Inflammatory macrophage treated with lipopolysaccharide for 4 hours (primary cell): ENCODE measurements around the gene CPSF4.

Source experiments
- DNase-seq: peaks from one replicate; pipeline ENCODE4 v3.0.0-alpha.2; 2020

The CPSF4 gene

GRCh38 chr7:99449326-99449725, 10.6 kb downstream of the CPSF4 start:
- no peak for DNase-seq

GRCh38 chr7:99451936-99452335, 13.2 kb downstream of the CPSF4 start:
- no peak for DNase-seq

DNA sequence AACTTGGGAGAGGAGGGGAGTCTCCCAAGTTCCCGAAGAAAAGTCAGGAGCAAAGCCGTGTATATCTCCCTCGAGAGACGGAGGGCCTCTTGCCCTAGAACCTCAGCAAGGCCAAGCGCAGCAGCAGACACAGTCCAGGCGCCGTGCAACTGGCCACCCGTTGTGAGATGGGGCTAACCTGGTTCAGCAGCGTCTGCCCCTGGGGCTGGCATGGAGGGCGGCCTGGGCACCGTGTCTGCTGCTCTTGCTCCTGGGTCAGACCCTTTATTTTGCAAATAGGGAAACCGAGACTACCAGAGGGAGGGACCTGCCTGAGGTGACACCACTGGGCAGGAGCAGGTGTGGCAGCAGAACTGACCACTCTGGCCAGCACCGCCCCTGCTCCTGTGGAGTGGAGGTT, 13.8 kb downstream of the CPSF4 start:
- DNase-seq = no peak

DNA sequence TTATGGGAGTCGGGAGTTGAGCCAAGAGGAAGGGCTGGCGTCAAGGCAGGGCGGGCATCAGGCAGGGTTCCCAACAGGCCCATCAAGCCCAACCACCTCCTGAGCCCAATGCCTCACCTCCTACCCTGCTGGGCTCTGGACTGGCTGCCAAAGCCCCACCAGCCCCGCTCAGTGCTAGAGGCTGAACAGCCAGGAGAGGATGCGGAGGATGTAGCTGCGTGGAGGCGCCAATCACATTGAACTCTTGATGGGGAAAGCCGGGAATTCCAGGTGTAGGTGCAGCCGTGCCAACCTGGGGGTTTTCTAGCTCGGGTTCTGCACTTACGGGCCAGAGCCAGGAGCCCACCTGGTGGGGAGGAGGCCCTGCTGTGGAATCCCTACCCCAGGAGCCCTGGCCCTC, 14.4 kb downstream of the CPSF4 start:
- DNase-seq = no peak

GRCh38 chr7:99455874-99456273, 17.1 kb downstream of the CPSF4 start:
- DNase-seq = no peak

DNA sequence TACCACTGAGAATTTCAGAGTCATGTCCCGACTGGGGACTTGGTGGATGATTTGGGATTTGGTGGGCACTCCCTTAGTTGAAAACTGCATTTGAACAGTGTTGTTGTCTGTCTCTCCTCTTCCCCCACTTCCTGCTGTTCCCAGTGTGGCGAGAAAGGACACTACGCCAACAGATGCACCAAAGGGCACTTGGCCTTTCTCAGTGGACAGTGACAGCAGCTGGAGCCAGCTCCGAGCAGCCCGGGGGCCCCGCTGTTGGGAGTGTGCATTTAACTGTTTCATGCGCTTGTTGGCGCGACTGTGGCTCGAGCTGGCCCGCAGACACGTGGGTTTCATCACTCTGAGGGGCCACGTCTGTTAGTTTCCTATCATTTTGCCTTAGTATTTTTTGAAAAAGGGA, 17.5 kb downstream of the CPSF4 start:
- no peak for DNase-seq

DNA sequence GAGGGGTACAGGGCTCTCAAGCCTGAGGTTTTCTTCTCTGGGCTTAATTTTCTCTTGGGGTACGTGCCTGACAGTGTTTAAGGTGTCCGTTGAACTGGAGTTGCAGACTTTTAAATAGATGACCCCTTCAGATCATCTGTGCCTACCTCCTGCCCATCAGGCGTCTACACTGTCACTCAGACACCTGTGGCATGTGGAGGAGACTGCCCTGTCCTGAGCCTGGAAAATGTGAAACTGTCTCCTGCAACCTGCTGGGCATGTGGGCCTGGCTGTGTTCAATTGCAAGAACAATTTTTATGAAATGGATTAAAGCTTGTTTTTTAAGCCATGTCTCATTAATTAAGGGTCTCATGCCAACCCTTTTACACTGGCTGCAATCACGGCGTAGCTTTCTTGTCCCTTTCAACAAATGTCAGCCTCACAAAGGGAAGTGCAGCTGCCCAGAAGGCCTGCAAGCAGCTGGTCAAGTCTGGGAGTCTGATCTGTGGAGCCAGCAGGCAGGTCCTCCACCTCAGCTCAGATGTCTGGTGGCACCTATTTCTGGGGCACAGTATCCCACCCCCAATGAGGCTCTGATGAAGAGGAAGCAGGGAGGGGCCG, 18.4 kb downstream of the CPSF4 start:
- DNase-seq = no peak

DNA sequence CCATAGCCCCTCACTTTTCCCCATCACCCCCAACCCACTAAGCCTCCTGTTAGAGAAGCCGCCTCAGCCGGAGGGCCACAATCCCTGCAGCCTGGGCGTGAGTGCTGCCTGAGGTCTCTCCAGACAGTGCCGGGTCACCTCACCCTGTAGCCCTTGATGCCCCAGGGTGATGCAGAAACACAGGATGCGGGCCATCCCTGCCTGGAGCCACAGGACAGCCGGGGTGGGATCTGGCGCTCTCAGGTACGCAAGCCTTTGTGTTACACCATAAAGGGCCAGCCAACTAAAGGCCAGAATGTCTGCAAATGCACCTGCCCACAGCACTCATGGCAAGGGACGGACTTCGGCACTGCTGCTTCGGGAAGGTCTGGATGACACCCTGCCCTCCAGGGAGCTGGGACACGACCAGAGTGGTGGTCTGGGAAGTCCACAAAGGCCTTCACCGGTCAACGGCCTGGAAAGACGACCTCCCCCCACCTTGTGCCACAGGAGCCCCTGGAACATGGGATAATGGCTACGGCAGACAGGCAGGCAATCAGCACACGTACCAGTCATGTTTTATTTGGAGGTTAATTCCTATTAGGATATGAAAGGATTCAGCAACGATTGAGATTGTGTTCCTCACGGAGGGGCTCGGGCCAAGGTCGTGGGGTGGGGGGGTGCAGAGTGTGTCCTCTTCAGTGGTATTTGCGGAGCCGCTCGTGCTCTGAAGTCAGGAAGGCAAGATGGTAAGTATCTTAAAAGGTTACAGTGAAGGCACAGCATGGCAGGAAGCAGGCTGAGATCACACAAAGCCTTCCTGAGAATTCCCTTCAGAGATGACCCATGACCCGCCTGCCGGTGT, 19.1 kb downstream of the CPSF4 start:
- no peak for DNase-seq

GRCh38 chr7:99459087-99459486, 20.3 kb downstream of the CPSF4 start:
- peak; percentile 13 for DNase-seq

DNA sequence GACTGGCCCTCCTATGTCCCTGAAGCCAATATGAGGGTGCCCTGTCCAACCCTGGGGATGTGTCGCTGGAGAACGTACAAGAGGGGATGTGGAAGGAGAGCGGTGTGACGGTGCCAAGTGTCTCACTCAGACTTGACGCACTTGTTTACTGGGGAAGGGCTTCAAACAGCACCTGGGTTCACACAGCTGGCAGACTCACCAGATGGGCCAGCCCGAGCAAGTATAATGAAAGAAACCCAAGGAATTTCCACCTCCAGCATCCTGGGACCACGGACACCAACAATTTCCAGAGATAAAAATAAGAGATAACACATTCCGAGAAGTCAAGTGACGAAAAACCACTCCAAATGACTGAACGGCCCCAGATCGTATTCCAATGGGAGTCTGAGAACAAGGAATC, 21.9 kb downstream of the CPSF4 start:
- DNase-seq = no peak

DNA sequence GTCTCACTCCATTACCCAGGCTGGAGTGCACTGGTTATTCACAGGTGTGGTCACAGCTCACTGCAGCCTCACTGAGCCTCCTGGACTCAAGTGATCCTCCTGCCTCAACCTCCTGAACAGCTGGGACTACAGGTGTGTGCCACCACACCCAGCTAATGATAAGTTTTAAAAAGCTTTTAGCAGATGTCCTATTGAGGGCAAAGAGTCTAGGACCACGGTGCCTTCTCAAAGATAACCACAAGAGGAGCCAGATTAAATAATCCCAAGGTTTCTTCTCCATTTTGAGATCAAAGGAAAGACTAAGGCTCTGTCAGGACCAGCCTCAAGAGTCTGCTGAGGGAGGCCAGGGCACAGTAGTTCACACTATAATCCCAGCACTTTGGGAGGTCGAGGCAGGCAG, 22.5 kb downstream of the CPSF4 start:
- no peak for DNase-seq

- no peak for DNase-seq
These were observed 26.7 kb downstream of the CPSF4 start for GRCh38 chr7:99465421-99465768.

DNA sequence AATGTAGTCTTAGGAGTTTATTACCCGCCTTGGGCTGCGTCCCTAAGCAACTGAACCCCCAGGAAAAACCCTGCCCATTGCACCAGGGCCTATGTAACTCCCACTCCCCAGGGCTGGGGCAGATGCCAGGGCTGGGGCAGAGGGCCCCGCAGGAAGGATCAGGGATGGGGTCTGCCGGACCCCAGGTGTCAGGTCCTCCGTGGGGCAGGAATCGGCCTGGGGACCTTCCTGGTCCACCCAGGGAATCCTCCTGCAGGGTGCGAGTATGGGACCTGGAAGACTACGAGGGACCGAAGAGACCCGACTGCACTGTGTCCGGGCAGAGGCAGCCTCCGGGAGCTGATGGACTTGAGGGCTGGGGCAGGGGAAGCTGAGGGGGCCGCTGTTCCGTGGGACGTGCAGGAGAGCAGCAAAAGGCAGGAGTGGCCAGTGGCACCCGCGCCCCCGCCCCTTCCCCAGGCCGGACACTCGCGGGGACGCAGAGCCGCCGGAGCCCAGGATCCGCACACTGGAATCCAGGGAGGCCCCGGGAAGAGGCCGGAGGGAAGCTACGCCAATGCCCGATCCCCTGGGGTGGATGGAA, 29.7 kb downstream of the CPSF4 start:
- DNase-seq = no peak

DNA sequence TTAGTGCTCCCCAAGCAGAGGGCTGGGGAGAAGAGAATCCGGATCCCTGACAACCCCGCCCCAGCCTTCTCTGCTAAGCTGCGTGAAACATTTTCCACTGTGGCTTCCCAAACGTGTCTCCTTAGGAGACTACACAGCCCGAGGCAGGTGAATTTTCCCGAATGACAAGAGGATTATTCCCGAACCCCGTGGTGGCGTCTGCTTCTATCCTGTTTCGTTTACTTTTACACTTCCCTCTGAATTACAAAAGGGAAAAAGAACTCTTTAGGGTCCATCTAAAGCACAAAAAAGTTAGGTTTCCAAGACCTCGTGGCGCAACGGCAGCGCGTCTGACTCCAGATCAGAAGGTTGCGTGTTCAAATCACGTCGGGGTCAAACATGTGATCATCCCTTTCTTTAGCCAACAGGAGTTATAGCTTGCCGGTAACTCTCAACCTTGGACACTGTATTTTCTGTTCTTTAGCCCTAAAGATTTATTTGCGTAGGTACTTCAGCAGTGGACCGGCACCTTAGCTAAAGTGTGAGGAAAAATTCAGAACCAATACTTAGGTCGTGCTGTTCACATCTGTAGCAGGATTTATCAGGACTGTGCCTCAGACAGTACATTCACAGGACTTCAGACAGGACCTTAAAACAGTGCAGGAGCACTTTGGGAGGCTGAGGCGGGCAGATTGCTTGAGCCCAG, 30.8 kb downstream of the CPSF4 start:
- DNase-seq = no peak

DNA sequence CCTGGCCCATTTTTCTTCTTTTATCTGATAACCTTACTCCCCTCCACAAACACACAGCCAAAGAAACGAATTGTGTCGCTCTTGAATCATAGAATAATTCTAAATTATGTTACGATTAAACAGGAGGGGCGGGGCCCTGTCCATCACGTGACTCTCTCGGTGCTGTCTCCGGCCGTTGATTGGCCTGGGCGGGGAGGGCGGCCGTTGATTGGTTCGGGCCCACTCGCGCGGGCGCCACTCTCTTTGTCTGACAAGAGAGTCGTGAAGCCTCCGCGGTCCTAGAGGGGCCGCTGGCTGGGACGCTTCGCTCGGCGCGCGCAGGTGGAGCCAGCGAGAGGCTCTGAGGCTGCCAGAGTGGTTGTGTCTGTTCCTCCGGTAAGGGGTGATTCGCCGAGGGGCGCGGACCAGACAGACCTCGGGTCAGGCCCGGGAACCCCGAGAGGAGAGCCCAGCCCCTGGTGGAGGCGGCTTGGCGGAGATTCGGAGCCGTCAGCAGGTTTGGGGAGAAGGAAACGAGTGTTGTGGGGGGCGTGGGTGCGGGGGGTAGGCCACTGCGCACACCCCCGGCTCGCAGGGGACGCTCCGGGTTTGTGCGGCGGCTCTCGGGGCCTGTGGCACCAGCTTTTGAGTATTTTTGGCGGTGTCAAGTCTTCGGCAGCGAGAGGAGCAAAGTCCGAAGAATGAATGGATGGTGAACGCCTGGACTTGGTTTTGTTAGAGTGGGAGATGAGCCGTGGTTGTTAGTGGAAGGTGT, 34.0 kb downstream of the CPSF4 start, which contains the start of gene ZNF789:
Gene ZNF789, plus strand, starts transcription at position 330 of the 754 bp plus-strand sequence. CDS start 3,567 bp downstream, outside the sequence.
- peak; percentile 96 for DNase-seq

GRCh38 chr7:99473315-99473596, 34.5 kb downstream of the CPSF4 start:
- DNase-seq = peak; percentile 82

- DNase-seq = no peak
These were observed 37.4 kb downstream of the CPSF4 start for GRCh38 chr7:99476107-99476506.

DNA sequence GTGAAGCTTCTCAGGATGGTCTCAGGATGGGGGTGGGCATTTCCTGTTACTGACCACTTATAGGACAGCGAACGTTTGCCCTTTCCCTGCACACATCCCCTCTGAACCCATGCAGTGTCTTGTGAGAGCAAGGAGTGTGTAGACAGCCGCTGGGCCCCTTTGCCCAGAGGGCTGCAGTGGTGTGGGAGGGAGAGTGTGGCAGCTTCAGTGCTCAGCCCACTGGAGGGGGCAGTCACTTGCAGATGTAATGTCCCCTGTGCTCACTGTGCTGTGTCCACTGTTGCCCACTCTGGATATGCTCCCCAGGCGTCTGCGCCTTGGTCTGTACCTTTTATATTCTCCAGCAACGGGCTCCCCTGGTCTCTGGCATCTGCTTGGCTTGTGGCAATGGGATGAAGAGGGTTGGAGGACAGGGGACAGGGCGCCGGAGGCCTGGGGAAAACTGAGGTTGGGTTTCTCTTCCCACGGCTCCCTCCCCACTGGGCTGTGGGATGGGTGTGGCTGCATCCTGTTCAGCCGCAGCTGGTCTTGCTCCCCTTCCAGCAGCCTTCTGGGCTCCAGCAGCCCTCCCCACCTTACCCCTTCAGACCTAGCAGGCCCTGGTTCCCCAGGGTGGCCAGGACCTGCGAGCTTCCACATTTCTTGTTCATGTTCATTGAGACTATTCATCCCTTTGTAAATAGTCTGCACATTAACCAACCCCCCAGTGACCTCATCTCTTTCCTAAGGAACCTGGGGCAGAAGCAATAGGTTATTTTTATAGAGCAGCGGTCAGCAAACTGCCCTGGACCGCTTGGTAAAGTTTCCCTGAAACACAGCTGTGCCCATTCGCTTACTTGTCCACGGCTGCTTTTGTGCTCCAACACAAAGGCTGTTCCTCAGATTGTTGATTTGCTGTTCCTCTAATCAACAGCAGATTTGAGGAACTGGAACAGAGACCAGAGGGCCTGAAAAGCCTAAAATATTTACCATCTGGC, 40.0 kb downstream of the CPSF4 start:
- peak; percentile 10 for DNase-seq

DNA sequence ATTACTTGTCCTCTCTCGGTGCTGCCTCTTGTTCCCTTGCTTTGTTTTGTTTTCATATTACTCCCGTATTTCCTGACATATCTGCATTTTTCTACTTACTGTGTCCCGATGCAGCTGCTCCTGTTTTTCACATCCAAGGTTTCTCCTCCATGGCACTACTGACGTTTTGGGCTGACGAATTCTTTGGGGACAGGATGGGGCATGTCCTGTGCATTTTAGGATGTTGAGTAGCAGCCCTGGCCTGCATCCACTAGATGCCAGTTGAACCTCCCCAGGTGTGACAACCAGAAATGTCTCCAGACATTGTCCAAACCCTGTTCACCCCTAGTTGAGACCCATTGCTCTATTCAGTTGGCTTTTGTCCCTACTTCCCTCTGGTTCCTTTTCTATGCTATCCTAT, 46.4 kb downstream of the CPSF4 start:
- no peak for DNase-seq

- DNase-seq = no peak
These were observed 50.5 kb downstream of the CPSF4 start for GRCh38 chr7:99489235-99489634.

DNA sequence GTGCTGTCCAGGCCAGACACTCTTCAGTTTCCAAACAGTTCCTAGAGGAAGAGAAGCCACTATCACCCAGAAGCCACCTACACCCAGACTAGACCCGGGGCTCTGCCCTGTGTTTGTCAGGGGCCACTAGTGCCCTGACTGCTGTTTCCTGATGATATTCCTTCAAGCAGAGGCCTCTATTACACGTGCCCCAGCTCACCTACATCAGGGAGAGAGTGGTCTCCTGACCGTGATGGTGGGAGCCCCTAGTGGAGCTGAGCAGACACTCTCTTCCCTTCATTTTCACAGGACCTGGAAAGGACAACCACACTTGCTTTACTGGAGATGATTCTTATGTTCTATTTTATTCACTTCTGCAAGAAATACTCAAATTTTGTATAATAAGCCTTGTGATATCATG, 52.1 kb downstream of the CPSF4 start:
- DNase-seq = no peak

- DNase-seq = no peak
These were observed 55.1 kb downstream of the CPSF4 start for GRCh38 chr7:99493823-99494222.
